GM19455 (cell line): ENCODE data around the gene RAB31.
"Not testable (repeated sequence)": the region's sequence is repeated elsewhere in the genome, so short reads cannot be mapped to it uniquely, and the experiment has no call there.

Experiments used
- ATAC-seq: cut with Tn5 transposase; IDR thresholded peaks from one replicate; pipeline ENCODE4 v1.9.1; 2021; ENCODE audit not compliant: unreplicated experiment

Gene RAB31

GRCh38 chr18:9708057-9708433 is at the start of gene RAB31:
TSS of gene RAB31 (plus strand) at chr18:9708301. CDS start at chr18:9708406, 105 bp downstream.
- ATAC-seq, result peak; percentile 32

GRCh38 chr18:9659499-9660375 is 48.4 kb upstream of the RAB31 start:
- no peak for ATAC-seq

GRCh38 chr18:9661564-9661963 is 46.5 kb upstream of the RAB31 start:
- no peak for ATAC-seq

- no peak for ATAC-seq
These were observed 44.7 kb upstream of the RAB31 start for GRCh38 chr18:9663377-9663776.

GRCh38 chr18:9665314-9665713 is 42.8 kb upstream of the RAB31 start:
- ATAC-seq, result no peak

GRCh38 chr18:9666548-9666947 is 41.6 kb upstream of the RAB31 start:
- no peak for ATAC-seq

- no peak for ATAC-seq
These were observed 39.1 kb upstream of the RAB31 start for GRCh38 chr18:9669016-9669415.

- no peak for ATAC-seq
These were observed 36.9 kb upstream of the RAB31 start for GRCh38 chr18:9671214-9671613.

GRCh38 chr18:9673296-9674251 is 34.5 kb upstream of the RAB31 start:
- peak; percentile 98 for ATAC-seq

GRCh38 chr18:9678216-9678615 is 29.9 kb upstream of the RAB31 start:
- not testable (repeated sequence) for ATAC-seq

GRCh38 chr18:9679125-9679524 is 29.0 kb upstream of the RAB31 start:
- no peak for ATAC-seq

- ATAC-seq, result no peak
These were observed 26.9 kb upstream of the RAB31 start for GRCh38 chr18:9681217-9681616.

GRCh38 chr18:9682572-9682971 is 25.5 kb upstream of the RAB31 start:
- ATAC-seq, result no peak

GRCh38 chr18:9683418-9684396 is 24.4 kb upstream of the RAB31 start:
- ATAC-seq, result no peak

- ATAC-seq, result no peak
These were observed 23.1 kb upstream of the RAB31 start for GRCh38 chr18:9684881-9685614.

- ATAC-seq, result no peak
These were observed 22.5 kb upstream of the RAB31 start for GRCh38 chr18:9685615-9685890.

- ATAC-seq, result no peak
These were observed 19.9 kb upstream of the RAB31 start for GRCh38 chr18:9688036-9688741.

GRCh38 chr18:9689253-9689652 is 18.8 kb upstream of the RAB31 start:
- no peak for ATAC-seq

- ATAC-seq, result no peak
These were observed 17.5 kb upstream of the RAB31 start for GRCh38 chr18:9690418-9691188.
